Measurements from ENCODE around the gene SOX3.

SOX3 gene

GRCh38 chrX:140524556-140524955 is 19.7 kb upstream of the SOX3 start:
- Histone ChIP-seq H3K9me3 (ENCODE audit: control insufficient read depth, low read length) (no peaks in the 10 kb centered on the region), H2AFZ (no peak overlapping the region), H3K9ac (no peak overlapping the region), H3K4me2 (ENCODE audit: low read length) (no peak overlapping the region), H3K27ac (no peak overlapping the region), H3K79me2 (no peaks in the 10 kb centered on the region), H3K4me1 (no peaks in the 10 kb centered on the region), H3K36me3 (ENCODE audit: control insufficient read depth, insufficient read depth, low read length) (no peaks in the 10 kb centered on the region), H3K4me3 (ENCODE audit: low read depth, low read length) (no peak overlapping the region), H3K27me3 (ENCODE audit: control insufficient read depth, insufficient read depth, low read length) (no peaks in the 10 kb centered on the region)
- TF ChIP-seq CTCF (IDR thresholded peaks at IDR 0.05): no peak

GRCh38 chrX:140521393-140521792 is 16.5 kb upstream of the SOX3 start:
- no peaks in the 10 kb centered on the region for H3K36me3 ChIP-seq (ENCODE audit: control insufficient read depth, insufficient read depth, low read length)
- H3K9ac ChIP-seq: no peak overlapping the region
- TF ChIP-seq CTCF (IDR thresholded peaks at IDR 0.05): no peak
- H2AFZ ChIP-seq: no peak overlapping the region
- H3K4me1 ChIP-seq: no peaks in the 10 kb centered on the region
- H3K79me2 ChIP-seq: no peaks in the 10 kb centered on the region
- H3K27me3 ChIP-seq (ENCODE audit: control insufficient read depth, insufficient read depth, low read length): no peaks in the 10 kb centered on the region
- H3K4me2 ChIP-seq (ENCODE audit: low read length): no peak overlapping the region
- no peak overlapping the region for H3K4me3 ChIP-seq (ENCODE audit: low read depth, low read length)
- no peak overlapping the region for H3K27ac ChIP-seq
- H3K9me3 ChIP-seq (ENCODE audit: control insufficient read depth, low read length): no peaks in the 10 kb centered on the region

GRCh38 chrX:140514554-140514953 is 9.7 kb upstream of the SOX3 start:
- Histone ChIP-seq H3K9ac (no peak overlapping the region), H3K4me2 (ENCODE audit: low read length) (no peak overlapping the region), H3K4me3 (ENCODE audit: low read depth, low read length) (no peak overlapping the region), H3K27ac (no peak overlapping the region), H3K9me3 (ENCODE audit: control insufficient read depth, low read length) (no peaks in the 10 kb centered on the region), H2AFZ (no peak overlapping the region), H3K36me3 (ENCODE audit: control insufficient read depth, insufficient read depth, low read length) (no peaks in the 10 kb centered on the region), H3K27me3 (ENCODE audit: control insufficient read depth, insufficient read depth, low read length) (no peaks in the 10 kb centered on the region), H3K79me2 (no peaks in the 10 kb centered on the region), H3K4me1 (no peaks in the 10 kb centered on the region)
- TF ChIP-seq CTCF (IDR thresholded peaks at IDR 0.05): no peak

GRCh38 chrX:140510895-140511295 is 6.0 kb upstream of the SOX3 start:
- no peak overlapping the region for H3K4me3 ChIP-seq (ENCODE audit: low read depth, low read length)
- H3K36me3 ChIP-seq (ENCODE audit: control insufficient read depth, insufficient read depth, low read length): no peaks in the 10 kb centered on the region
- no peak overlapping the region for H3K4me2 ChIP-seq (ENCODE audit: low read length)
- TF ChIP-seq CTCF (IDR thresholded peaks at IDR 0.05): no peak
- no peaks in the 10 kb centered on the region for H3K79me2 ChIP-seq
- H2AFZ ChIP-seq: no peak overlapping the region
- H3K27me3 ChIP-seq (ENCODE audit: control insufficient read depth, insufficient read depth, low read length): peaks cover 7% of the 10 kb centered on the region
- no peaks in the 10 kb centered on the region for H3K4me1 ChIP-seq
- no peak overlapping the region for H3K9ac ChIP-seq
- no peaks in the 10 kb centered on the region for H3K9me3 ChIP-seq (ENCODE audit: control insufficient read depth, low read length)
- H3K27ac ChIP-seq: no peak overlapping the region

GRCh38 chrX:140510306-140510676 is 5.4 kb upstream of the SOX3 start:
- Histone ChIP-seq H3K4me2 (ENCODE audit: low read length) (no peak overlapping the region), H3K9ac (no peak overlapping the region), H3K27ac (no peak overlapping the region), H3K27me3 (ENCODE audit: control insufficient read depth, insufficient read depth, low read length) (peaks cover 8% of the 10 kb centered on the region), H2AFZ (no peak overlapping the region), H3K79me2 (no peaks in the 10 kb centered on the region), H3K36me3 (ENCODE audit: control insufficient read depth, insufficient read depth, low read length) (no peaks in the 10 kb centered on the region), H3K4me1 (no peaks in the 10 kb centered on the region), H3K9me3 (ENCODE audit: control insufficient read depth, low read length) (no peaks in the 10 kb centered on the region), H3K4me3 (ENCODE audit: low read depth, low read length) (no peak overlapping the region)
- TF ChIP-seq CTCF (IDR thresholded peaks at IDR 0.05): no peak

Data from parathyroid adenoma (tissue), 2 donors.